Left ventricle myocardium inferior (tissue), 1 donor: Measurements from ENCODE around the gene KCNJ13. TPM values are rescaled to one million over a fixed set of nuclear protein-coding genes. Genes with fewer than 3 reads are reported as not detected.

Experiments used
- DNase-seq: peaks from one replicate; pipeline ENCODE4 v3.0.0-alpha.2; 2020
- H3K27ac ChIP-seq: fragments of 200-600 bp; replicated peaks from 2 replicates; pipeline ENCODE4 v1.8.0; 2021
- H3K27me3 ChIP-seq: fragments of 200-600 bp; 2 replicates; pipeline ENCODE4 v1.8.0; 2021; ENCODE audit warnings: low read depth
- H3K36me3 ChIP-seq: fragments of 200-600 bp; 2 replicates; pipeline ENCODE4 v1.8.0; 2021
- H3K4me1 ChIP-seq: fragments of 200-600 bp; 2 replicates; pipeline ENCODE4 v1.8.0; 2021
- H3K4me3 ChIP-seq: fragments of 200-600 bp; 2 replicates; pipeline ENCODE4 v1.8.0; 2021; ENCODE audit warnings: mild to moderate bottlenecking, moderate library complexity
- H3K9me3 ChIP-seq: fragments of 200-600 bp; replicated peaks from 2 replicates; pipeline ENCODE4 v1.8.0; 2021
- intact Hi-C: fragments of 100-400 bp; cut with micrococcal nuclease; formaldehyde crosslinking; loops from one replicate; pipeline ENCODE4 v1.11.0; 2022
- total RNA-seq: library from RNA; stranded (reverse); fragmentation: NEBNext Ultra II Directional; extraction: Animal tissue kit (Norgen Biotek cat#: 25700); gene quantifications from one replicate; pipeline ENCODE4 v1.2.1, GENCODE V29; 2021
- TF ChIP-seq, protein P1 (sequence below): fragments of 200-600 bp; IDR thresholded peaks from 2 replicates; pipeline ENCODE4 v1.8.0; 2021; ENCODE audit warnings: antibody characterized with exemption, mild to moderate bottlenecking, borderline replicate concordance
- donor health status: DM: no; HTN: yes; CAD: no; lungs with severe emphysema.

Gene KCNJ13
- total RNA-seq, 1 donor from 2014 or later: not detected

DNA sequence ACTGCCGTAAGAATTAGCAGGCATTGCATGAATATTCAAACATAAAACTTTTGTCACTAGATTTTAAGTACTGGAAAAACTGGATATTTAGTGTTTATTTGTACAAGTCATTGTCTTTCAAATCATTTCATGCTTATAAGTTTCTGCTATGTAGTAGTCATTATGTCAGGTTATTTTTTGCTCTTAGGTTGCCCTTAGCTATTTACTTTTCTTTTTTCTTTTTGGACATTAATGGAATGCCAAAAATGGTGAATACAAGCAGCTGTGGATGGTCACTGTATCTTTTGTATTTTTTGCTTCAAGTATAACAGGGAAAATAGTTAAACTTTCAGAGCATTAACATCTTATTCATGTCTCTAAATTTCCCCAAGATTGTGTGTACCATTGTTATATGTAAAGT lies 18.6 kb upstream of the KCNJ13 start:
- intact Hi-C loops: no loop called here
- Histone ChIP-seq H3K4me3 (no peak overlapping the region), H3K36me3 (peaks cover 80% of the 10 kb centered on the region), H3K4me1 (no peaks in the 10 kb centered on the region), H3K27ac (no peak overlapping the region), H3K9me3 (no peaks in the 10 kb centered on the region), H3K27me3 (no peaks in the 10 kb centered on the region)
- TF ChIP-seq, protein P1, sequence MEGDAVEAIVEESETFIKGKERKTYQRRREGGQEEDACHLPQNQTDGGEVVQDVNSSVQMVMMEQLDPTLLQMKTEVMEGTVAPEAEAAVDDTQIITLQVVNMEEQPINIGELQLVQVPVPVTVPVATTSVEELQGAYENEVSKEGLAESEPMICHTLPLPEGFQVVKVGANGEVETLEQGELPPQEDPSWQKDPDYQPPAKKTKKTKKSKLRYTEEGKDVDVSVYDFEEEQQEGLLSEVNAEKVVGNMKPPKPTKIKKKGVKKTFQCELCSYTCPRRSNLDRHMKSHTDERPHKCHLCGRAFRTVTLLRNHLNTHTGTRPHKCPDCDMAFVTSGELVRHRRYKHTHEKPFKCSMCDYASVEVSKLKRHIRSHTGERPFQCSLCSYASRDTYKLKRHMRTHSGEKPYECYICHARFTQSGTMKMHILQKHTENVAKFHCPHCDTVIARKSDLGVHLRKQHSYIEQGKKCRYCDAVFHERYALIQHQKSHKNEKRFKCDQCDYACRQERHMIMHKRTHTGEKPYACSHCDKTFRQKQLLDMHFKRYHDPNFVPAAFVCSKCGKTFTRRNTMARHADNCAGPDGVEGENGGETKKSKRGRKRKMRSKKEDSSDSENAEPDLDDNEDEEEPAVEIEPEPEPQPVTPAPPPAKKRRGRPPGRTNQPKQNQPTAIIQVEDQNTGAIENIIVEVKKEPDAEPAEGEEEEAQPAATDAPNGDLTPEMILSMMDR: no peak
- no peak for DNase-seq

- Histone ChIP-seq H3K4me1 (peaks cover 5% of the 10 kb centered on the region), H3K4me3 (no peak overlapping the region), H3K27me3 (no peaks in the 10 kb centered on the region), H3K27ac (no peak overlapping the region), H3K36me3 (peaks cover 77% of the 10 kb centered on the region), H3K9me3 (no peaks in the 10 kb centered on the region)
- DNase-seq: no peak
- TF ChIP-seq, protein P1: no peak
- intact Hi-C loops: no loop called here
Observed at GRCh38 chr2:232793271-232793670, 16.9 kb upstream of the KCNJ13 start.

DNA sequence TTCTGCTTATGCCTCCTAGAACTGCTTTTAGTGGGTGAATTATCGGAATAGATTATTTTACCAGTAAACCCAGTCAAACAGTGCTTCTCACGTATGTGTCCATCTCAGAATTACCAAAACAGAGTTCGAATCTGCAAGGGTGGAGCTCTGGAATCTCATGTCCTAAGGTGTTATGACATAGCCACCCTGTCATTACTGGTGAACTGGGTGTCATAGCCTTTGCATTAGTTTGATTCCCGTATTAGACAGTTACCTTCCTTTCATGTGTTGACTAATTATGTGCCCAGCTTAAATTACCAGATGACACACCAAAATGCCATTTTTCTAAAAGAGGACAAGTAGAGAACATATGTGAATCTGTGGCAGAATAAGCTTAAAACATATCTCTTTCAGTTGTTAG lies 15.2 kb upstream of the KCNJ13 start:
- intact Hi-C loops: no loop called here
- H3K36me3 ChIP-seq: peaks cover 84% of the 10 kb centered on the region
- TF ChIP-seq, protein P1: no peak
- no peaks in the 10 kb centered on the region for H3K9me3 ChIP-seq
- H3K27ac ChIP-seq: no peak overlapping the region
- DNase-seq: no peak
- H3K4me3 ChIP-seq: no peak overlapping the region
- peaks cover 10% of the 10 kb centered on the region for H3K4me1 ChIP-seq
- H3K27me3 ChIP-seq: no peaks in the 10 kb centered on the region

- no peak for DNase-seq
- Histone ChIP-seq H3K4me3 (no peak overlapping the region), H3K36me3 (peaks cover 67% of the 10 kb centered on the region), H3K27ac (no peak overlapping the region), H3K9me3 (no peaks in the 10 kb centered on the region), H3K4me1 (peaks cover 10% of the 10 kb centered on the region), H3K27me3 (no peaks in the 10 kb centered on the region)
- intact Hi-C loops: no loop called here
- TF ChIP-seq, protein P1: no peak
Observed at GRCh38 chr2:232789082-232789481, 12.7 kb upstream of the KCNJ13 start.

DNA sequence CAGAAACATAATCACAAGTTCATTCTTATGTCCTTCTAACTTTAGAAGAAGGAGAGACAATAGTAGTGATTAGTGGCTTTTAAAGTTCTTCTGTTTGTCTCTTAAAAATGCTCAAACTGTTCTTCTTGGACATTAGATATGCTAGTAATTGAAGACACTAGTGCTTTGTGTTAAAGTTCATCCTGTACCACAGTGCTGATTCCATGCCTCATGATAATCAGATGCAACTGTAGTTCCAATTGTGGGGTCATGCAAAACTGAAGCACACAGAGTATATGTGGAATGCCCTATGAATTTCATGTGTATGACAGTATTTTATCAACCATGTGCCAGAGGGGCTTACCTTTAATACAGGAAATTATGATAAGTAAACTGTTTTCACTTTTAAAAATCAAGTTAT lies 11.4 kb upstream of the KCNJ13 start:
- TF ChIP-seq, protein P1: no peak
- peaks cover 61% of the 10 kb centered on the region for H3K36me3 ChIP-seq
- H3K9me3 ChIP-seq: no peaks in the 10 kb centered on the region
- no peak overlapping the region for H3K27ac ChIP-seq
- no peak for DNase-seq
- H3K27me3 ChIP-seq: no peaks in the 10 kb centered on the region
- intact Hi-C loops: no loop called here
- no peak overlapping the region for H3K4me3 ChIP-seq
- H3K4me1 ChIP-seq: peaks cover 10% of the 10 kb centered on the region

- H3K27me3 ChIP-seq: no peaks in the 10 kb centered on the region
- no peaks in the 10 kb centered on the region for H3K9me3 ChIP-seq
- H3K4me3 ChIP-seq: no peak overlapping the region
- no peak for DNase-seq
- H3K4me1 ChIP-seq: peaks cover 13% of the 10 kb centered on the region
- no peak overlapping the region for H3K27ac ChIP-seq
- peaks cover 33% of the 10 kb centered on the region for H3K36me3 ChIP-seq
- intact Hi-C loops: no loop called here
- TF ChIP-seq, protein P1: no peak
Observed at GRCh38 chr2:232783278-232783677, 6.9 kb upstream of the KCNJ13 start.
